H1 (cell line): ENCODE data around the gene LGR4.

Source experiments
- BRCA1 ChIP-seq: IDR thresholded peaks from 2 replicates; pipeline ENCODE4 v1.6.1; 2012; ENCODE audit warnings: low read depth, low read length, improper control_type of control experiment
- CEBPB ChIP-seq: IDR thresholded peaks from 2 replicates; pipeline ENCODE4 v1.6.1; 2012; ENCODE audit warnings: low read depth, low read length
- CHD2 ChIP-seq: IDR thresholded peaks from 2 replicates; pipeline ENCODE4 v1.6.1; 2012; ENCODE audit warnings: low read length, improper control_type of control experiment
- POLR2A ChIP-seq, 2 experiments: IDR thresholded peaks; 1 replicate in 1 of 2; 2 replicates in 1 of 2; pipeline ENCODE4 v1.6.1; 2011; ENCODE audit warnings: low read depth in 2 of 2, low read length in 2 of 2, mild to moderate bottlenecking in 2 of 2; ENCODE audit errors: control extremely low read depth in 1 of 2
- POLR2AphosphoS5 ChIP-seq: IDR thresholded peaks from 2 replicates; pipeline ENCODE4 v1.6.1; 2011; ENCODE audit warnings: low read depth, low read length
- SAP30 ChIP-seq: fragments of 300-600 bp; sonication (generic); IDR thresholded peaks from 2 replicates; pipeline ENCODE4 v1.7.1; 2012; ENCODE audit warnings: low read length, moderate library complexity, mild to moderate bottlenecking, inconsistent platforms; ENCODE audit not compliant: insufficient read depth, insufficient replicate concordance
- TBP ChIP-seq: IDR thresholded peaks from 2 replicates; pipeline ENCODE4 v1.6.1; 2011; ENCODE audit warnings: low read depth, low read length, improper control_type of control experiment

GRCh38 chr11:27464289-27464696 lies 8.3 kb downstream of the LGR4 start:
- no peak for TF ChIP-seq TBP
- TF ChIP-seq POLR2AphosphoS5, result no peak
- TF ChIP-seq CHD2, result no peak
- TF ChIP-seq CEBPB, result no peak
- TF ChIP-seq POLR2A (IDR thresholded peaks at IDR 0.05; ENCODE audit: control extremely low read depth in 1 of 2, low read depth in 2 of 2, low read length in 2 of 2), result no peak
- no peak for TF ChIP-seq SAP30
- TF ChIP-seq BRCA1, result no peak
